Neural cell (in vitro differentiated cells): ENCODE data around the gene RPL26. TPM values are rescaled to one million over a fixed set of nuclear protein-coding genes. Genes with fewer than 3 reads are reported as not detected.

Experiments
- H2AFZ ChIP-seq: fragments of 200-600, 300-800 bp; sonication (generic), shearing (Covaris generic); 2 replicates; pipeline ENCODE4 v1.6.0; 2014; ENCODE audit warnings: low read depth, mild to moderate bottlenecking, antibody characterized with exemption, low read length, moderate library complexity
- H3F3A ChIP-seq: fragments of 200-600 bp; shearing (Covaris generic); 2 replicates; pipeline ENCODE4 v1.6.1; 2016; ENCODE audit warnings: mild to moderate bottlenecking, moderate library complexity, mixed read lengths, antibody characterized with exemption, low read length; ENCODE audit not compliant: insufficient read depth, poor library complexity, severe bottlenecking
- H3K27ac ChIP-seq: fragments of 200-600, 300-800 bp; sonication (generic), shearing (Covaris generic); 2 replicates; pipeline ENCODE4 v1.5.1; 2014; ENCODE audit warnings: mild to moderate bottlenecking, low read length, moderate library complexity
- H3K27me3 ChIP-seq: fragments of 300-800, 200-600 bp; sonication (generic), shearing (Covaris generic); 2 replicates; pipeline ENCODE4 v1.6.0; 2014; ENCODE audit warnings: mild to moderate bottlenecking, low read depth, low read length, moderate library complexity; ENCODE audit not compliant: insufficient read depth
- H3K36me3 ChIP-seq: fragments of 300-800, 200-600 bp; sonication (generic), shearing (Covaris generic); 2 replicates; pipeline ENCODE4 v1.5.1; 2014; ENCODE audit warnings: mild to moderate bottlenecking, antibody characterized with exemption, low read length, moderate library complexity; ENCODE audit not compliant: insufficient read depth
- H3K4me2 ChIP-seq: fragments of 300-800, 200-600 bp; sonication (generic), shearing (Covaris generic); 2 replicates; pipeline ENCODE4 v1.6.0; 2014; ENCODE audit warnings: mild to moderate bottlenecking, low read length
- H3K4me3 ChIP-seq: fragments of 300-800, 200-600 bp; sonication (generic), shearing (Covaris generic); 2 replicates; pipeline ENCODE4 v1.5.1; 2014; ENCODE audit warnings: mild to moderate bottlenecking, low read length, moderate library complexity
- H3K79me2 ChIP-seq: fragments of 200-600 bp; shearing (Covaris generic); replicated peaks from 2 replicates; pipeline ENCODE4 v1.6.0; 2014; ENCODE audit warnings: mild to moderate bottlenecking, low read length, moderate library complexity; ENCODE audit not compliant: insufficient read depth
- H3K9ac ChIP-seq: fragments of 300-800, 200-600 bp; sonication (generic), shearing (Covaris generic); 2 replicates; pipeline ENCODE4 v1.6.1; 2016; ENCODE audit warnings: mild to moderate bottlenecking, low read length, mixed read lengths
- H3K9me2 ChIP-seq: fragments of 200-600 bp; shearing (Covaris generic); 2 replicates; pipeline ENCODE4 v1.6.1; 2016; ENCODE audit warnings: mild to moderate bottlenecking, low read length, mixed read lengths; ENCODE audit not compliant: insufficient read depth
- H3K9me3 ChIP-seq: fragments of 200-600, 300-800 bp; sonication (generic), shearing (Covaris generic); 2 replicates; pipeline ENCODE4 v1.6.1; 2016; ENCODE audit warnings: mild to moderate bottlenecking, mixed run types, low read length, moderate library complexity, mixed read lengths
- H4K20me1 ChIP-seq: fragments of 200-600 bp; shearing (Covaris generic); 2 replicates; pipeline ENCODE4 v1.6.1; 2016; ENCODE audit warnings: mild to moderate bottlenecking, mixed run types; ENCODE audit not compliant: insufficient read depth
- EP300 ChIP-seq: fragments of 450-650 bp; conservative IDR thresholded peaks from 2 replicates; pipeline ENCODE4 v1.6.1; 2014; ENCODE audit warnings: antibody characterized with exemption, mild to moderate bottlenecking, moderate library complexity; ENCODE audit not compliant: poor library complexity, severe bottlenecking
- EZH2 ChIP-seq: fragments of 200-600, 300-800 bp; shearing (Covaris generic), sonication (generic); IDR thresholded peaks from 2 replicates; pipeline ENCODE4 v1.6.1; 2014; ENCODE audit warnings: antibody characterized with exemption, low read length, borderline replicate concordance, mild to moderate bottlenecking; ENCODE audit not compliant: insufficient read depth, poor library complexity, severe bottlenecking
- MXI1 ChIP-seq: fragments of 450-650 bp; conservative IDR thresholded peaks from 2 replicates; pipeline ENCODE4 v1.6.1; 2014; ENCODE audit warnings: antibody characterized with exemption, mild to moderate bottlenecking; ENCODE audit not compliant: poor library complexity, severe bottlenecking
- POLR2AphosphoS5 ChIP-seq: IDR thresholded peaks from 2 replicates; pipeline ENCODE4 v1.6.1; 2012
- RAD21 ChIP-seq: fragments of 450-650 bp; conservative IDR thresholded peaks from 2 replicates; pipeline ENCODE4 v1.6.1; 2014; ENCODE audit warnings: antibody characterized with exemption, mild to moderate bottlenecking, moderate library complexity
- SMC3 ChIP-seq: fragments of 450-650 bp; conservative IDR thresholded peaks from 2 replicates; pipeline ENCODE4 v1.6.1; 2014; ENCODE audit warnings: antibody characterized with exemption, mild to moderate bottlenecking, moderate library complexity; ENCODE audit not compliant: poor library complexity
- TAF1 ChIP-seq: IDR thresholded peaks from 2 replicates; pipeline ENCODE4 v1.6.1; 2012; ENCODE audit warnings: low read depth
- polyA plus RNA-seq: library from polyadenylated mRNA; depleted of rRNA; stranded (reverse); fragments of >200 nt; gene quantifications from 2 replicates; pipeline ENCODE4 v1.2.3, GENCODE V29; 2014
- TF ChIP-seq, protein P1 (sequence below): IDR thresholded peaks from 2 replicates; pipeline ENCODE4 v1.6.1; 2012; ENCODE audit warnings: borderline replicate concordance
- TF ChIP-seq, protein P2 (sequence below): fragments of 450-650 bp; IDR thresholded peaks from 2 replicates; pipeline ENCODE4 v1.5.1; 2014; ENCODE audit warnings: antibody characterized with exemption, mild to moderate bottlenecking, moderate library complexity; ENCODE audit not compliant: poor library complexity, severe bottlenecking

RPL26 gene
- polyA plus RNA-seq, 1 donor from 2014 or later = 4,061 TPM

DNA sequence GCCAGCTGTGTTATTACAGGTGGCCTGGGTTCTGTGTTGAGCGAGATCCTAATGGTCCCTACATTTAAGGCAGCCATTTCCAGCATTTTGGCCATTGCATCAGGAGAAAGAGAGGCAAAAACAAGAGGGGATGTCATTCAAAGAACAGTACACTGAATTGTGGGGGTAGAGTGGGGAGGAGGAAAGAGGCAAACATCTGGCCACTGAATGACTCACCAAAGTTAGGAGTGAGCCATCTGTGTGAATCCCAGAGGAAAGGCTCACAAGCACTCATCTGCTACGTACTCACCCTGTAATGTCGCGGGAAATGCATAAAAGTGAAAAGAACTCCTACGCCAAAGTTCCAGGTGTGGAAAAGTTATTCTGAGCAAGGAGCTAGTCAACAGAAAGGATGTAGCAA, 23.2 kb downstream of the RPL26 start:
- no peaks in the 10 kb centered on the region for H3K36me3 ChIP-seq
- TF ChIP-seq TAF1 (no peak), MXI1 (no peak), POLR2AphosphoS5 (no peak), EZH2 (no peak), SMC3 (no peak), RAD21 (no peak), EP300 (no peak)
- TF ChIP-seq, protein P1, sequence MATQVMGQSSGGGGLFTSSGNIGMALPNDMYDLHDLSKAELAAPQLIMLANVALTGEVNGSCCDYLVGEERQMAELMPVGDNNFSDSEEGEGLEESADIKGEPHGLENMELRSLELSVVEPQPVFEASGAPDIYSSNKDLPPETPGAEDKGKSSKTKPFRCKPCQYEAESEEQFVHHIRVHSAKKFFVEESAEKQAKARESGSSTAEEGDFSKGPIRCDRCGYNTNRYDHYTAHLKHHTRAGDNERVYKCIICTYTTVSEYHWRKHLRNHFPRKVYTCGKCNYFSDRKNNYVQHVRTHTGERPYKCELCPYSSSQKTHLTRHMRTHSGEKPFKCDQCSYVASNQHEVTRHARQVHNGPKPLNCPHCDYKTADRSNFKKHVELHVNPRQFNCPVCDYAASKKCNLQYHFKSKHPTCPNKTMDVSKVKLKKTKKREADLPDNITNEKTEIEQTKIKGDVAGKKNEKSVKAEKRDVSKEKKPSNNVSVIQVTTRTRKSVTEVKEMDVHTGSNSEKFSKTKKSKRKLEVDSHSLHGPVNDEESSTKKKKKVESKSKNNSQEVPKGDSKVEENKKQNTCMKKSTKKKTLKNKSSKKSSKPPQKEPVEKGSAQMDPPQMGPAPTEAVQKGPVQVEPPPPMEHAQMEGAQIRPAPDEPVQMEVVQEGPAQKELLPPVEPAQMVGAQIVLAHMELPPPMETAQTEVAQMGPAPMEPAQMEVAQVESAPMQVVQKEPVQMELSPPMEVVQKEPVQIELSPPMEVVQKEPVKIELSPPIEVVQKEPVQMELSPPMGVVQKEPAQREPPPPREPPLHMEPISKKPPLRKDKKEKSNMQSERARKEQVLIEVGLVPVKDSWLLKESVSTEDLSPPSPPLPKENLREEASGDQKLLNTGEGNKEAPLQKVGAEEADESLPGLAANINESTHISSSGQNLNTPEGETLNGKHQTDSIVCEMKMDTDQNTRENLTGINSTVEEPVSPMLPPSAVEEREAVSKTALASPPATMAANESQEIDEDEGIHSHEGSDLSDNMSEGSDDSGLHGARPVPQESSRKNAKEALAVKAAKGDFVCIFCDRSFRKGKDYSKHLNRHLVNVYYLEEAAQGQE = no peak
- TF ChIP-seq, protein P2, sequence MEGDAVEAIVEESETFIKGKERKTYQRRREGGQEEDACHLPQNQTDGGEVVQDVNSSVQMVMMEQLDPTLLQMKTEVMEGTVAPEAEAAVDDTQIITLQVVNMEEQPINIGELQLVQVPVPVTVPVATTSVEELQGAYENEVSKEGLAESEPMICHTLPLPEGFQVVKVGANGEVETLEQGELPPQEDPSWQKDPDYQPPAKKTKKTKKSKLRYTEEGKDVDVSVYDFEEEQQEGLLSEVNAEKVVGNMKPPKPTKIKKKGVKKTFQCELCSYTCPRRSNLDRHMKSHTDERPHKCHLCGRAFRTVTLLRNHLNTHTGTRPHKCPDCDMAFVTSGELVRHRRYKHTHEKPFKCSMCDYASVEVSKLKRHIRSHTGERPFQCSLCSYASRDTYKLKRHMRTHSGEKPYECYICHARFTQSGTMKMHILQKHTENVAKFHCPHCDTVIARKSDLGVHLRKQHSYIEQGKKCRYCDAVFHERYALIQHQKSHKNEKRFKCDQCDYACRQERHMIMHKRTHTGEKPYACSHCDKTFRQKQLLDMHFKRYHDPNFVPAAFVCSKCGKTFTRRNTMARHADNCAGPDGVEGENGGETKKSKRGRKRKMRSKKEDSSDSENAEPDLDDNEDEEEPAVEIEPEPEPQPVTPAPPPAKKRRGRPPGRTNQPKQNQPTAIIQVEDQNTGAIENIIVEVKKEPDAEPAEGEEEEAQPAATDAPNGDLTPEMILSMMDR = no peak
- H3K4me3 ChIP-seq = no peak overlapping the region
- H3K79me2 ChIP-seq = no peaks in the 10 kb centered on the region
- H3K27me3 ChIP-seq = no peaks in the 10 kb centered on the region
- no peak overlapping the region for H3K4me2 ChIP-seq
- no peak overlapping the region for H2AFZ ChIP-seq
- H3K27ac ChIP-seq = no peak overlapping the region
- H3K9me2 ChIP-seq = no peaks in the 10 kb centered on the region
- no peaks in the 10 kb centered on the region for H3F3A ChIP-seq
- no peaks in the 10 kb centered on the region for H4K20me1 ChIP-seq
- H3K9ac ChIP-seq = no peak overlapping the region
- no peaks in the 10 kb centered on the region for H3K9me3 ChIP-seq

- Histone ChIP-seq H3K4me2 (no peak overlapping the region), H3K79me2 (no peaks in the 10 kb centered on the region), H3K4me3 (no peak overlapping the region), H2AFZ (no peak overlapping the region), H4K20me1 (no peaks in the 10 kb centered on the region), H3K36me3 (no peaks in the 10 kb centered on the region), H3K27ac (no peak overlapping the region), H3K9ac (no peak overlapping the region), H3F3A (no peaks in the 10 kb centered on the region), H3K27me3 (no peaks in the 10 kb centered on the region), H3K9me2 (no peaks in the 10 kb centered on the region), H3K9me3 (no peaks in the 10 kb centered on the region)
- TF ChIP-seq, protein P2 = no peak
Measured at GRCh38 chr17:8357910-8358309, 25.1 kb downstream of the RPL26 start.
